Heart left ventricle (tissue), 13 donors: ENCODE results near the gene LYZL1.

Experiments
- CTCF ChIP-seq, 12 donors: fragments of 200-600 bp; sonication (generic) in 4 of 12; IDR thresholded peaks; one replicate each; pipeline versions ENCODE4 v1.5.0 to v1.8.0; 2018 to 2022; ENCODE audit warnings: antibody characterized with exemption in 12 of 12, mild to moderate bottlenecking in 5 of 12
- POLR2A ChIP-seq, 2 donors: fragments of 450-650 bp; IDR thresholded peaks; one replicate each; pipeline ENCODE4 v1.6.1; 2017; ENCODE audit warnings: antibody characterized with exemption in 2 of 2, mild to moderate bottlenecking in 2 of 2, moderate library complexity in 2 of 2
- donor health status: ischemic (EF 13 %, LVEDD 7.1; RV severe dilation, severe dysfunction).
- donor health status: DM: no; HTN: yes; CAD: no.
- donor health status: DM: no; HTN: no; CAD: no.
- donor health status: ischemic (EF 25% LVEDD 6.9; RV normal size, moderate dysfunction).
- donor health status: ischemic (EF 25% LVEDD 5.7; RV mildly dilated, moderate dysfunction).
- donor health status: ischemic (EF 35%, LVEDD 5.7; RV mildly dilated, moderate dysfunction).
- donor health status: nonischemic (EF 11% LVEDD 7.7; RV severe dilation, severe dysfunction).
- donor health status: DM: yes; HTN: yes; CAD: no.
- donor health status: PGD.
- donor health status: ischemic (EF 29% LVEDD 5.4; RV normal size, mild dysfunction).
- donor health status: nonischemic (EF 23%, LVEDD 6.1; RV moderate dilation, normal function).

DNA sequence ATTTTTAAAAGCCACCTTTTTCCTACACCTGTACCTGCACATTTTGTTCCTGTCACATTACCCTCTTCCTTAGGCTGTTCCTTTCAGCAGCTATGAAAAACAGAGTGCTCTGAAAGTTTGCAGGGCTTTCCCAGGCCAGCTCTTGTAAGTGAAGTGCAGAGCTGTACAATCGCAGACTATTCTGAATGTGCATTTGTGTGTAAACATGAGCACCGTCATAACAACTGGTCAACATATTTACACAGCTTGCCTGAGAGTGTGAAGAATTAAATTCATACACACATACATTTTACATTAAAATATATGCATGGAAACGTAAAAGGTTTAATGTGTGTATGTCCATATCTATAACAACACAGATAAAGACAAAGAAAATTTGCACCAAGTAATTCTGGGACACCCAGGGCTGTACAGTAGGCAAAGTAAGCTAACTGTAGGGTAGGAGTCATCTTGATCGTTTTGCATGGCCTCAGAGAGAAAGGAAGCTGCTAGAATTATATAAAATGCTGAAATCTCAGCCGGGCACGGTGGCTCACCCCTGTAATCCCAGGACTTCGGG lies 23.6 kb upstream of the LYZL1 start:
- TF ChIP-seq CTCF (IDR thresholded peaks at IDR 0.05) = no peak
- no peak for TF ChIP-seq POLR2A (IDR thresholded peaks at IDR 0.05)
